H1 (cell line): Measurements from ENCODE around the gene DDX18. TPM values are rescaled to one million over a fixed set of nuclear protein-coding genes. Genes with fewer than 3 reads are reported as not detected.

Source experiments
- CTCF ChIA-PET: fragments of 300-600 bp; sonication (Branson Sonifier 250); formaldehyde crosslinking; loops from one replicate; lab custom pipeline; 2021; ENCODE audit not compliant: partially characterized antibody; lab: Charles Lee
- POLR2A ChIA-PET: fragments of 300-600 bp; sonication (Branson Sonifier 250); formaldehyde crosslinking; loops from one replicate; lab custom pipeline; 2021; ENCODE audit warnings: inconsistent platforms; ENCODE audit not compliant: partially characterized antibody; lab: Charles Lee
- DNase-seq, 2 experiments: peaks; one replicate each; pipeline versions ENCODE4 v3.0.0 to v3.0.0-alpha.2; 2010 to 2022; ENCODE audit warnings: low spot score in 2 of 2, low read depth in 1 of 2, mixed read lengths in 1 of 2
- FAIRE-seq: peaks from 2 replicates; lab custom pipeline; 2011; peaks lifted over from hg19 to GRCh38; lab: Jason Lieb, UNC
- H2AFZ ChIP-seq: 2 replicates; pipeline ENCODE4 v1.8.1; 2012; ENCODE audit warnings: low read length, inconsistent platforms
- H2AK5ac ChIP-seq: 2 replicates; pipeline ENCODE4 v1.6.1; 2013; ENCODE audit warnings: low read depth, low read length
- H2BK120ac ChIP-seq: replicated peaks from 2 replicates; pipeline ENCODE3; 2013; ENCODE audit warnings: low read depth, low read length, inconsistent platforms
- H2BK12ac ChIP-seq: 2 replicates; pipeline ENCODE4 v1.6.1; 2013; ENCODE audit warnings: low read depth, low read length
- H2BK15ac ChIP-seq: 2 replicates; pipeline ENCODE4 v1.6.1; 2013; ENCODE audit warnings: low read length
- H2BK20ac ChIP-seq: 2 replicates; pipeline ENCODE4 v1.6.1; 2013; ENCODE audit warnings: low read length
- H2BK5ac ChIP-seq: 2 replicates; pipeline ENCODE4 v1.6.1; 2013; ENCODE audit warnings: low read depth, low read length
- H3K14ac ChIP-seq: 2 replicates; pipeline ENCODE4 v1.6.1; 2013; ENCODE audit warnings: inconsistent platforms; ENCODE audit not compliant: insufficient read length
- H3K18ac ChIP-seq: 2 replicates; pipeline ENCODE4 v1.6.1; 2013; ENCODE audit warnings: low read length; ENCODE audit errors: extremely low read depth
- H3K23ac ChIP-seq: 2 replicates; pipeline ENCODE4 v1.6.1; 2013; ENCODE audit warnings: inconsistent platforms; ENCODE audit not compliant: insufficient read length
- H3K23me2 ChIP-seq: 2 replicates; pipeline ENCODE4 v1.6.1; 2013; ENCODE audit warnings: low read depth, low read length
- H3K27ac ChIP-seq: 2 replicates; pipeline ENCODE4 v1.6.1; 2011; ENCODE audit warnings: low read depth, low read length, inconsistent platforms
- H3K27me3 ChIP-seq, 4 experiments: replicated peaks in 1 of 4; 1 replicate in 1 of 4; 2 replicates in 3 of 4; pipeline versions ENCODE4 v1.6.1 to v1.8.1; 2011 to 2013; ENCODE audit warnings: low read length in 3 of 4, mild to moderate bottlenecking in 3 of 4, inconsistent platforms in 2 of 4, mixed read lengths in 2 of 4, moderate library complexity in 1 of 4; ENCODE audit not compliant: control insufficient read depth in 3 of 4, insufficient read depth in 3 of 4; ENCODE audit errors: extremely low read depth in 1 of 4
- H3K36me3 ChIP-seq, 4 experiments: 2 replicates each; pipeline versions ENCODE4 v1.6.1 to v1.8.1; 2011 to 2013; ENCODE audit warnings: mild to moderate bottlenecking in 4 of 4, low read length in 3 of 4, moderate library complexity in 2 of 4, control low read depth in 1 of 4, inconsistent platforms in 1 of 4; ENCODE audit not compliant: insufficient read depth in 4 of 4, control insufficient read depth in 2 of 4
- H3K4ac ChIP-seq: replicated peaks from 2 replicates; pipeline ENCODE3; 2013; ENCODE audit warnings: low read length, low read depth, mixed read lengths, inconsistent platforms; ENCODE audit not compliant: insufficient read length
- H3K4me1 ChIP-seq, 4 experiments: replicated peaks in 1 of 4; 1 replicate in 1 of 4; 2 replicates in 3 of 4; pipeline versions ENCODE4 v1.6.1 to v1.8.1; 2011 to 2013; ENCODE audit warnings: low read length in 3 of 4, inconsistent platforms in 2 of 4, mixed read lengths in 1 of 4; ENCODE audit not compliant: insufficient read depth in 4 of 4, control insufficient read depth in 3 of 4
- H3K4me2 ChIP-seq, 2 experiments: 2 replicates each; pipeline versions ENCODE4 v1.6.1 to v1.8.1; 2011 to 2013; ENCODE audit warnings: low read depth in 2 of 2, low read length in 2 of 2, control low read depth in 1 of 2, inconsistent platforms in 1 of 2, mild to moderate bottlenecking in 1 of 2; ENCODE audit not compliant: insufficient read depth in 1 of 2
- H3K4me3 ChIP-seq, 4 experiments: fragments of 200-600, 300-600 bp in 1 of 4; sonication (generic), shearing (Covaris generic), sonication (Bioruptor Twin) in 1 of 4; 2 replicates each; pipeline versions ENCODE4 v1.5.1 to v1.8.1; 2011 to 2016; ENCODE audit warnings: low read length in 4 of 4, low read depth in 3 of 4, control low read depth in 2 of 4, inconsistent platforms in 2 of 4, mild to moderate bottlenecking in 2 of 4, mixed read lengths in 1 of 4, moderate library complexity in 1 of 4; ENCODE audit not compliant: insufficient read depth in 2 of 4; ENCODE audit errors: extremely low read depth in 1 of 4
- H3K56ac ChIP-seq: replicated peaks from 2 replicates; pipeline ENCODE3; 2013; ENCODE audit warnings: low read depth, mild to moderate bottlenecking, mixed read lengths, low read length, inconsistent platforms; ENCODE audit not compliant: insufficient read length
- H3K79me1 ChIP-seq: 2 replicates; pipeline ENCODE4 v1.6.1; 2013; ENCODE audit warnings: low read depth, low read length, control low read depth
- H3K79me2 ChIP-seq, 2 experiments: 2 replicates each; pipeline versions ENCODE4 v1.6.1 to v1.8.1; 2012 to 2013; ENCODE audit warnings: low read length in 2 of 2, mild to moderate bottlenecking in 2 of 2, inconsistent platforms in 1 of 2; ENCODE audit not compliant: insufficient read depth in 2 of 2, control insufficient read depth in 1 of 2
- H3K9ac ChIP-seq, 4 experiments: replicated peaks in 1 of 4; 1 replicate in 1 of 4; 2 replicates in 3 of 4; pipeline versions ENCODE4 v1.6.1 to v1.8.1; 2011 to 2013; ENCODE audit warnings: low read depth in 3 of 4, low read length in 3 of 4, control low read depth in 2 of 4, mild to moderate bottlenecking in 2 of 4, moderate library complexity in 2 of 4, inconsistent platforms in 1 of 4; ENCODE audit errors: extremely low read depth in 1 of 4
- H3K9me3 ChIP-seq, 2 experiments: 2 replicates each; pipeline versions ENCODE4 v1.6.1 to v1.8.1; 2012 to 2013; ENCODE audit warnings: mild to moderate bottlenecking in 2 of 2, moderate library complexity in 2 of 2, control low read depth in 1 of 2, inconsistent platforms in 1 of 2, low read depth in 1 of 2, low read length in 1 of 2, mixed read lengths in 1 of 2; ENCODE audit not compliant: insufficient read depth in 2 of 2
- H4K20me1 ChIP-seq, 2 experiments: replicated peaks in 1 of 2; 2 replicates each; pipeline versions ENCODE3 to v1.8.1; 2011 to 2013; ENCODE audit warnings: inconsistent platforms in 2 of 2, low read length in 2 of 2, mild to moderate bottlenecking in 1 of 2; ENCODE audit not compliant: insufficient read depth in 2 of 2, control insufficient read depth in 1 of 2
- H4K5ac ChIP-seq: 2 replicates; pipeline ENCODE4 v1.6.1; 2013; ENCODE audit warnings: low read length, low read depth, mixed read lengths, inconsistent platforms; ENCODE audit not compliant: insufficient read length
- H4K8ac ChIP-seq: 2 replicates; pipeline ENCODE4 v1.8.0; 2013; ENCODE audit warnings: mild to moderate bottlenecking, moderate library complexity, low read length, inconsistent platforms; ENCODE audit not compliant: insufficient read depth; ENCODE audit errors: extremely low read depth
- H4K91ac ChIP-seq: replicated peaks from 2 replicates; pipeline ENCODE3; 2013; ENCODE audit warnings: low read length, mixed read lengths, inconsistent platforms; ENCODE audit not compliant: insufficient read length
- BACH1 ChIP-seq: IDR thresholded peaks from 2 replicates; pipeline ENCODE4 v1.6.1; 2012; ENCODE audit warnings: low read length, improper control_type of control experiment
- CBX5 ChIP-seq: fragments of 300-800, 300-1000 bp; sonication (generic); IDR thresholded peaks from 2 replicates; pipeline ENCODE4 v1.7.1; 2016; ENCODE audit warnings: antibody characterized with exemption, low read length, low read depth
- KDM4A ChIP-seq: IDR thresholded peaks from one replicate; pipeline ENCODE4 v1.7.1; 2012; ENCODE audit warnings: low read depth, mild to moderate bottlenecking, moderate library complexity, low read length, inconsistent platforms; ENCODE audit not compliant: severe bottlenecking
- MAFK ChIP-seq: IDR thresholded peaks from 2 replicates; pipeline ENCODE4 v1.6.1; 2012; ENCODE audit warnings: low read depth, mild to moderate bottlenecking, improper control_type of control experiment, low read length
- MAX ChIP-seq: IDR thresholded peaks from 2 replicates; pipeline ENCODE4 v1.6.1; 2012; ENCODE audit warnings: inconsistent platforms
- RXRA ChIP-seq: IDR thresholded peaks from 2 replicates; pipeline ENCODE4 v1.6.1; 2011; ENCODE audit warnings: low read depth, mild to moderate bottlenecking, low read length, moderate library complexity; ENCODE audit not compliant: insufficient read depth
- SUZ12 ChIP-seq: fragments of 200-600 bp; sonication (generic); IDR thresholded peaks from 2 replicates; pipeline ENCODE4 v1.6.1; 2012; ENCODE audit warnings: mild to moderate bottlenecking, inconsistent platforms, low read length, moderate library complexity, mixed read lengths
- TCF12 ChIP-seq: IDR thresholded peaks from 2 replicates; pipeline ENCODE4 v1.6.1; 2011; ENCODE audit warnings: low read depth, mild to moderate bottlenecking, low read length
- WGBS, 2 experiments: shearing (Covaris generic) in 1 of 2; methylation state at CpG; one replicate each; pipeline versions ENCODE4 v1.1.6 to v1.1.7; 2013 to 2015; ENCODE audit warnings: low lambda C conversion rate in 2 of 2, mixed read lengths in 2 of 2, inconsistent platforms in 1 of 2, low coverage in 1 of 2, missing lambda C conversion rate in 1 of 2; ENCODE audit not compliant: insufficient replicate concordance in 2 of 2, insufficient coverage in 1 of 2, insufficient read length in 1 of 2; ENCODE audit errors: extremely low coverage in 1 of 2, missing lambda C conversion rate in 1 of 2; 5-methylcytosine and 5-hydroxymethylcytosine counted together
- polyA plus RNA-seq, 7 experiments: library from polyadenylated mRNA; depleted of rRNA in 3 of 7; stranded (reverse) in 5 of 7; unstranded in 2 of 7; fragments of >200 nt in 5 of 7; fragments of 200-250 nt in 2 of 7; gene quantifications; 1 replicate in 5 of 7; 2 replicates in 1 of 7; 4 replicates in 1 of 7; pipeline versions ENCODE4 v1.2.1 to v1.2.3, GENCODE V29; 2011 to 2013; ENCODE audit warnings: missing spikeins in 2 of 7, mixed read lengths in 2 of 7
- total RNA-seq: library from RNA; stranded (reverse); fragmentation: NEBNext Ultra II Directional; extraction: Animal tissue kit (Norgen Biotek cat#: 25700); gene quantifications from 2 replicates; pipeline ENCODE4 v1.2.1, GENCODE V29; 2021
- TF ChIP-seq, protein P1 (sequence below), 3 experiments: IDR thresholded peaks; 1 replicate in 2 of 3; 2 replicates in 1 of 3; pipeline versions ENCODE4 v1.5.1 to v1.6.1; 2011; ENCODE audit warnings: low read length in 3 of 3, mild to moderate bottlenecking in 3 of 3, inconsistent platforms in 2 of 3, low read depth in 1 of 3, moderate library complexity in 1 of 3; ENCODE audit not compliant: insufficient read depth in 1 of 3; ENCODE audit errors: control extremely low read depth in 1 of 3

Gene DDX18
- total and polyA plus RNA-seq, 2 of the 8 experiments (the other 6 are each of a cell fraction or from before 2014, with no cell fraction given) = 31.3 to 119 TPM

DNA sequence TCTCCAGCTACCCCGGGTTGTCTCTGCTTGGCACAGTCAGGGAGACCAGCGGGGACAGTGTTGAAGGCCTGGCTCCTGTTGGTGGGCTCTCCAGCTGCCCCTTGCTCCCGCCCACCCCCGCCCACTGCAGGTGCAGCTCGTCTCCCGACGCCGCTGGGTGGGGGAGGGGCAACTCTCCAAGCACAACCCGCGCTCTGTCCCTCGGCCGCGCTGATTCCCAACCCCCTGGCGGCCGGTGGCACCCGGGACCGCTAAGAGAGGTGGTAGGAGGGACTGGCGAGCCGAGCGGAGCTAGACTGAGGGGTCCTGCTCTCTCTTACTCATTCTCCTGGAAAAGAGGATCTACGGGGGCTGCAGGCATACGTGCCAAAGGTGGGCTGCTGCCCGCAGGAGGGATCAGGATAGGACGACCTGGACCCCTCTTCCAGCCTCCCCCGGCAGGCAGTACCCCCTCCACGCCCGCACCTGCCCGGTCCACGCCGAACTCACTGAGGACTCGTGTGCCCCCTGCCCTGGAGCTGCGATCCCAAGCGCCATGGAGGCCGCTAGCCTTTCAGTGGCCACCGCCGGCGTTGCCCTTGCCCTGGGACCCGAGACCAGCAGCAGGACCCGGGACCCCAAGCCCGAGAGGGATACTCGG, 44.5 kb downstream of the DDX18 start:
- no peak for FAIRE-seq
- DNase-seq = peak in 1 of 2 experiments; percentile 67
- Histone ChIP-seq H3K23ac (no peak overlapping the region), H3K27ac (no peak overlapping the region), H3K4me1 (peaks cover 0 to 3% (median 0%) of the 10 kb centered on the region in 4 experiments; a peak in 1 of 7 replicates), H3K79me2 (no peaks in the 10 kb centered on the region), H3K4me2 (peak overlapping the region; percentile 12 to 67; a peak in 2 of 4 replicates), H2AK5ac (no peak overlapping the region), H3K27me3 (peaks cover 0 to 16% (median 1%) of the 10 kb centered on the region in 4 experiments; a peak in 2 of 7 replicates), H3K14ac (no peak overlapping the region), H2BK5ac (no peak overlapping the region), H3K18ac (no peak overlapping the region), H3K9me3 (peaks cover 0 to 14% of the 10 kb centered on the region in 2 experiments; a peak in 1 of 4 replicates), H3K56ac (no peak overlapping the region), H4K8ac (no peak overlapping the region), H2BK120ac (no peak overlapping the region), H3K4me3 (peak overlapping the region in 1 of 4 experiments; percentile 46; a peak in 3 of 8 replicates), H2AFZ (peak overlapping the region; percentile 53; the same call in 1 of the 2 replicates), H4K20me1 (no peaks in the 10 kb centered on the region), H3K9ac (no peak overlapping the region), H3K4ac (no peak overlapping the region), H3K23me2 (no peaks in the 10 kb centered on the region; the same call in 1 of the 2 replicates), H3K79me1 (no peaks in the 10 kb centered on the region), H2BK12ac (no peak overlapping the region), H2BK20ac (no peak overlapping the region), H3K36me3 (no peaks in the 10 kb centered on the region), H4K91ac (no peak overlapping the region), H4K5ac (no peak overlapping the region), H2BK15ac (no peak overlapping the region)
- ChIA-PET CTCF (interaction anchor here (0.9 to 3.0 kb wide), 7 partner anchors 11 to 70 kb away, joined by 3 to 19 read pairs (median 3); partner anchors contain the start of gene DDX18), POLR2A (interaction anchor here (1.4 to 3.1 kb wide), 3 partner anchors 9 to 25 kb away, joined by 4 to 14 read pairs (median 5); no protein-coding TSS in a partner anchor)
- 68% methylated on average over 28 of the region's 41 CpGs; no CpG with 5 or more reads in 1 of the 2 experiments for WGBS, 2 experiments
- TF ChIP-seq BACH1 (no peak), MAFK (no peak), RXRA (no peak), SUZ12 (no peak), TCF12 (0 out of 2 replicates have a peak, but pooled peaks have one; percentile 32), CBX5 (no peak), MAX (0 out of 2 replicates have a peak, but pooled peaks have one; percentile 19), KDM4A (peak; percentile 16)
- TF ChIP-seq, protein P1, sequence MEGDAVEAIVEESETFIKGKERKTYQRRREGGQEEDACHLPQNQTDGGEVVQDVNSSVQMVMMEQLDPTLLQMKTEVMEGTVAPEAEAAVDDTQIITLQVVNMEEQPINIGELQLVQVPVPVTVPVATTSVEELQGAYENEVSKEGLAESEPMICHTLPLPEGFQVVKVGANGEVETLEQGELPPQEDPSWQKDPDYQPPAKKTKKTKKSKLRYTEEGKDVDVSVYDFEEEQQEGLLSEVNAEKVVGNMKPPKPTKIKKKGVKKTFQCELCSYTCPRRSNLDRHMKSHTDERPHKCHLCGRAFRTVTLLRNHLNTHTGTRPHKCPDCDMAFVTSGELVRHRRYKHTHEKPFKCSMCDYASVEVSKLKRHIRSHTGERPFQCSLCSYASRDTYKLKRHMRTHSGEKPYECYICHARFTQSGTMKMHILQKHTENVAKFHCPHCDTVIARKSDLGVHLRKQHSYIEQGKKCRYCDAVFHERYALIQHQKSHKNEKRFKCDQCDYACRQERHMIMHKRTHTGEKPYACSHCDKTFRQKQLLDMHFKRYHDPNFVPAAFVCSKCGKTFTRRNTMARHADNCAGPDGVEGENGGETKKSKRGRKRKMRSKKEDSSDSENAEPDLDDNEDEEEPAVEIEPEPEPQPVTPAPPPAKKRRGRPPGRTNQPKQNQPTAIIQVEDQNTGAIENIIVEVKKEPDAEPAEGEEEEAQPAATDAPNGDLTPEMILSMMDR (IDR thresholded peaks at IDR 0.05; ENCODE audit: control extremely low read depth in 1 of 3, insufficient read depth in 1 of 3, low read depth in 1 of 3, low read length in 3 of 3) = peak in 2 of 3 experiments; percentile 11 to 19; a peak in 1 of 4 replicates
